Epithelial cell of esophagus (primary cell): ENCODE measurements around the gene ZC3H7B.
"Not testable (repeated sequence)": the region's sequence is repeated elsewhere in the genome, so short reads cannot be mapped to it uniquely, and the experiment has no call there.

ENCODE experiments used
- DNase-seq: peaks from one replicate; pipeline ENCODE4 v3.0.0; 2010; ENCODE audit warnings: low read depth
- H3K4me3 ChIP-seq: 2 replicates; pipeline ENCODE4 v1.5.1; 2011; ENCODE audit warnings: mild to moderate bottlenecking, low read length, control low read depth
- CTCF ChIP-seq: IDR thresholded peaks from 2 replicates; pipeline ENCODE4 v1.5.1; 2011; ENCODE audit warnings: low read depth, mild to moderate bottlenecking, low read length, control low read depth, inconsistent platforms; ENCODE audit not compliant: insufficient read depth; ENCODE audit errors: missing control alignments

Gene ZC3H7B

GRCh38 chr22:41285820-41286638 is 15.3 kb upstream of the ZC3H7B start, which contains the start of gene RANGAP1:
Gene RANGAP1, minus strand, starts transcription at chr22:41286187. Its CDS starts 5,143 bp downstream, at chr22:41281044.
- peak; percentile 100 for DNase-seq
- H3K4me3 ChIP-seq = peak within 1 kb of the TSS; percentile 86
- TF ChIP-seq CTCF = peak; percentile 44

GRCh38 chr22:41286639-41287091 is 14.7 kb upstream of the ZC3H7B start:
- TF ChIP-seq CTCF = no peak
- peak overlapping the region; percentile 38 for H3K4me3 ChIP-seq
- no peak for DNase-seq

- peak; percentile 93 for DNase-seq
- H3K4me3 ChIP-seq = peak overlapping the region; percentile 25
- TF ChIP-seq CTCF = no peak
Observed at GRCh38 chr22:41288245-41288946, 12.9 kb upstream of the ZC3H7B start.

GRCh38 chr22:41289671-41290070 is 11.7 kb upstream of the ZC3H7B start:
- H3K4me3 ChIP-seq = no peak overlapping the region
- no peak for DNase-seq
- no peak for TF ChIP-seq CTCF

- TF ChIP-seq CTCF = no peak
- peak; percentile 66 for DNase-seq
- H3K4me3 ChIP-seq = no peak overlapping the region
Observed at GRCh38 chr22:41290262-41291221, 10.8 kb upstream of the ZC3H7B start.

- DNase-seq, H3K4me3 ChIP-seq: not testable (repeated sequence)
Observed at GRCh38 chr22:41294816-41295215, 6.5 kb upstream of the ZC3H7B start.
